Lower leg skin (tissue), 3 donors: Measurements from ENCODE around the gene SPOCD1.

Experiments
- CTCF ChIP-seq, 3 donors: fragments of 450-650 bp; IDR thresholded peaks; one replicate each; pipeline ENCODE4 v1.5.1; 2016; ENCODE audit warnings: antibody characterized with exemption in 3 of 3, mild to moderate bottlenecking in 3 of 3, moderate library complexity in 2 of 3
- POLR2A ChIP-seq, 2 donors: fragments of 450-650 bp; IDR thresholded peaks; one replicate each; pipeline ENCODE4 v1.6.1; 2016 to 2017; ENCODE audit warnings: antibody characterized with exemption in 2 of 2, mild to moderate bottlenecking in 1 of 2, moderate library complexity in 1 of 2

GRCh38 chr1:31764312-31765040 is 51.3 kb downstream of the SPOCD1 start, which contains the start of gene ADGRB2:
- TF ChIP-seq CTCF (IDR thresholded peaks at IDR 0.05) (no peak), POLR2A (IDR thresholded peaks at IDR 0.05) (no peak)
